GM23248 (cell line): ENCODE measurements around the gene DNTTIP2. TPM values are rescaled to one million over a fixed set of nuclear protein-coding genes. Genes with fewer than 3 reads are reported as not detected.

Source experiments
- DNase-seq: peaks from one replicate; pipeline ENCODE4 v3.0.0-alpha.2; 2015
- H2AFZ ChIP-seq: fragments of 200-600 bp; sonication (generic); 2 replicates; pipeline ENCODE4 v1.6.1; 2016; ENCODE audit warnings: antibody characterized with exemption
- H3F3A ChIP-seq: fragments of 200-600 bp; sonication (generic); 2 replicates; pipeline ENCODE4 v1.6.1; 2016; ENCODE audit warnings: mild to moderate bottlenecking, antibody characterized with exemption, mixed run types; ENCODE audit not compliant: insufficient read depth
- H3K27ac ChIP-seq: fragments of 200-600 bp; sonication (generic); 2 replicates; pipeline ENCODE4 v1.5.1; 2016; ENCODE audit warnings: mild to moderate bottlenecking
- H3K27me3 ChIP-seq: fragments of 200-600 bp; sonication (generic); replicated peaks from 2 replicates; pipeline ENCODE4 v1.6.1; 2016; ENCODE audit warnings: mild to moderate bottlenecking; ENCODE audit not compliant: insufficient read depth
- H3K36me3 ChIP-seq: fragments of 200-600 bp; sonication (generic); 2 replicates; pipeline ENCODE4 v1.6.1; 2016; ENCODE audit warnings: low read depth, mild to moderate bottlenecking
- H3K4me1 ChIP-seq: fragments of 200-600 bp; sonication (generic); 2 replicates; pipeline ENCODE4 v1.6.1; 2016; ENCODE audit warnings: mild to moderate bottlenecking; ENCODE audit not compliant: insufficient read depth
- H3K4me2 ChIP-seq: fragments of 200-600 bp; sonication (generic); one replicate; pipeline ENCODE4 v1.6.1; 2016; ENCODE audit warnings: mild to moderate bottlenecking; ENCODE audit not compliant: unreplicated experiment
- H3K4me3 ChIP-seq: fragments of 200-600 bp; sonication (generic); 2 replicates; pipeline ENCODE4 v1.5.1; 2016; ENCODE audit warnings: mild to moderate bottlenecking
- H3K79me2 ChIP-seq: fragments of 200-600 bp; sonication (generic); 2 replicates; pipeline ENCODE4 v1.6.1; 2016; ENCODE audit warnings: mild to moderate bottlenecking; ENCODE audit not compliant: insufficient read depth
- H3K9ac ChIP-seq: fragments of 200-600 bp; sonication (generic); 2 replicates; pipeline ENCODE4 v1.6.1; 2016; ENCODE audit warnings: mild to moderate bottlenecking
- H3K9me2 ChIP-seq: fragments of 200-600 bp; sonication (generic); 2 replicates; pipeline ENCODE4 v1.6.1; 2016; ENCODE audit warnings: mixed run types, mild to moderate bottlenecking, moderate library complexity; ENCODE audit not compliant: insufficient read depth
- H3K9me3 ChIP-seq: fragments of 200-600 bp; sonication (generic); one replicate; pipeline ENCODE4 v1.6.1; 2017; ENCODE audit warnings: low read depth
- H4K20me1 ChIP-seq: fragments of 200-600 bp; sonication (generic); 2 replicates; pipeline ENCODE4 v1.6.0; 2016; ENCODE audit not compliant: insufficient read depth
- EZH2 ChIP-seq: fragments of 200-600 bp; sonication (generic); IDR thresholded peaks from 2 replicates; pipeline ENCODE4 v1.6.1; 2018; ENCODE audit warnings: antibody characterized with exemption, mild to moderate bottlenecking; ENCODE audit not compliant: insufficient read depth, poor library complexity, severe bottlenecking
- EZH2phosphoT487 ChIP-seq: fragments of 200-600 bp; sonication (generic); IDR thresholded peaks from 2 replicates; pipeline ENCODE4 v1.6.1; 2018; ENCODE audit warnings: antibody characterized with exemption, moderate library complexity, mild to moderate bottlenecking, low read depth; ENCODE audit not compliant: insufficient read depth
- WGBS, 2 experiments: methylation state at CpG; one replicate each; pipeline ENCODE4 v1.1.6; 2015 to 2017; ENCODE audit warnings: low lambda C conversion rate in 2 of 2, low coverage in 1 of 2; ENCODE audit errors: missing lambda C conversion rate in 2 of 2; 5-methylcytosine and 5-hydroxymethylcytosine counted together
- in situ Hi-C: fragments of 300-500 bp; cut with MboI; formaldehyde crosslinking; loops from 2 replicates; pipeline ENCODE4 v1.15.0; 2020
- polyA plus RNA-seq: library from polyadenylated mRNA; unstranded; fragments of >200 nt; fragmentation: Nextera tagmentation; extraction: Ambion mirVana; gene quantifications from 2 replicates; pipeline ENCODE4 v1.2.1, GENCODE V29; 2016
- total RNA-seq: library from RNA; depleted of rRNA; stranded (reverse); fragments of >200 nt; shearing (Covaris generic); gene quantifications from 2 replicates; pipeline ENCODE4 v1.2.3, GENCODE V29; 2014

The DNTTIP2 gene
- total and polyA plus RNA-seq, 2 experiments from 2014 or later, result 31.1 to 62.1 TPM

GRCh38 chr1:93906480-93906879 lies 27.5 kb upstream of the DNTTIP2 start:
- peak overlapping the region; percentile 88 for H3K4me2 ChIP-seq
- TF ChIP-seq EZH2phosphoT487 (no peak), EZH2 (no peak)
- DNase-seq, result no peak

DNA sequence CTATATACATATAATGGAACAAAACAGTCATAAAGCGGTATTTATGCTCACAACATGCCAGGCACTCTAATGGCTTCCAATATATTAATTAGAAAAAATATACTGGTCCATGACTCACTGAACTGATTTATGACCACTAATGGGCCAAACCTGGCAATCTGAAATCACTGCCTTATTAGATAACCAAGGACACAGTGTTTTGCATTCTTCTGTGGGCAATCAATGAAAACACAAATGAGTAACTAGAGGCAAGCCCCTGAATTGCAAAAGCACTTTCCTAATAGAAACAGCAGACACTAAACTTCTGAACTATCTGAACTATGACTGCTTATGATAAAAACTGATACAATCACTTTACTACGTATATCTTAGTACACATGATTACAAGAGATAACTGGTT lies 26.7 kb upstream of the DNTTIP2 start:
- peak overlapping the region; percentile 86 for H3K4me3 ChIP-seq
- WGBS, 2 experiments, result 70 to 74% methylated on average over 2 of the region's 2 CpGs
- DNase-seq, result peak; percentile 63
- in situ Hi-C loops, result no loop called here
- H3K9me2 ChIP-seq, result no peaks in the 10 kb centered on the region
- peaks cover 15% of the 10 kb centered on the region; the same call in 1 of the 2 replicates for H3K36me3 ChIP-seq
- TF ChIP-seq EZH2, result no peak
- no peak for TF ChIP-seq EZH2phosphoT487
- H3K4me1 ChIP-seq, result peaks cover 35% of the 10 kb centered on the region
- H2AFZ ChIP-seq, result no peak overlapping the region
- H3F3A ChIP-seq, result peaks cover 30% of the 10 kb centered on the region
- no peaks in the 10 kb centered on the region for H3K9me3 ChIP-seq
- H3K27ac ChIP-seq, result peak overlapping the region; percentile 27
- peak overlapping the region; percentile 3; the same call in 1 of the 2 replicates for H3K9ac ChIP-seq
- H4K20me1 ChIP-seq, result 0 out of 2 replicates have a peak, but pooled peaks cover 5% of the 10 kb centered on the region
- H3K27me3 ChIP-seq, result no peaks in the 10 kb centered on the region
- peaks cover 81% of the 10 kb centered on the region for H3K79me2 ChIP-seq
- H3K4me2 ChIP-seq, result peak overlapping the region; percentile 88

More at GRCh38 chr1:93906480-93906879, 27.5 kb upstream of the DNTTIP2 start:
- in situ Hi-C loops, result no loop called here
- WGBS, 2 experiments, result 98% methylated on average over 3 of the region's 3 CpGs
- Histone ChIP-seq H3K9ac (peak overlapping the region; percentile 84; the same call in 1 of the 2 replicates), H3K27ac (peak overlapping the region; percentile 27; the same call in 1 of the 2 replicates), H4K20me1 (0 out of 2 replicates have a peak, but pooled peaks cover 5% of the 10 kb centered on the region), H3K4me1 (peaks cover 35% of the 10 kb centered on the region), H3K27me3 (no peaks in the 10 kb centered on the region), H2AFZ (no peak overlapping the region), H3K79me2 (peaks cover 74% of the 10 kb centered on the region), H3K36me3 (0 out of 2 replicates have a peak, but pooled peaks cover 8% of the 10 kb centered on the region), H3F3A (peaks cover 32% of the 10 kb centered on the region), H3K9me2 (no peaks in the 10 kb centered on the region), H3K4me3 (peak overlapping the region; percentile 86), H3K9me3 (no peaks in the 10 kb centered on the region)

- H3K27ac ChIP-seq, result 0 out of 2 replicates have a peak overlapping the region, but pooled peaks have one; percentile 27
- H3K9ac ChIP-seq, result no peak overlapping the region
- H3K4me3 ChIP-seq, result no peak overlapping the region
- peaks cover 88% of the 10 kb centered on the region for H3K79me2 ChIP-seq
- no peaks in the 10 kb centered on the region for H3K27me3 ChIP-seq
- peak overlapping the region; percentile 88 for H3K4me2 ChIP-seq
- H3K9me2 ChIP-seq, result no peaks in the 10 kb centered on the region
- peak; percentile 18 for DNase-seq
- H3K4me1 ChIP-seq, result peaks cover 35% of the 10 kb centered on the region
- 100% methylated on average over 1 of the region's 1 CpG for WGBS, 2 experiments
- in situ Hi-C loops, result no loop called here
- TF ChIP-seq EZH2phosphoT487, result no peak
- no peak for TF ChIP-seq EZH2
- peaks cover 24% of the 10 kb centered on the region for H3F3A ChIP-seq
- no peaks in the 10 kb centered on the region for H3K9me3 ChIP-seq
- 0 out of 2 replicates have a peak, but pooled peaks cover 5% of the 10 kb centered on the region for H4K20me1 ChIP-seq
- no peak overlapping the region for H2AFZ ChIP-seq
- peaks cover 22% of the 10 kb centered on the region for H3K36me3 ChIP-seq
Measured at GRCh38 chr1:93905051-93905450, 26.0 kb upstream of the DNTTIP2 start.

- Histone ChIP-seq H3F3A (peaks cover 20% of the 10 kb centered on the region; the same call in 1 of the 2 replicates), H3K36me3 (peaks cover 30% of the 10 kb centered on the region), H4K20me1 (0 out of 2 replicates have a peak, but pooled peaks cover 5% of the 10 kb centered on the region), H3K4me3 (no peak overlapping the region), H3K27ac (no peak overlapping the region), H3K27me3 (no peaks in the 10 kb centered on the region), H3K4me1 (peaks cover 35% of the 10 kb centered on the region), H3K9me2 (no peaks in the 10 kb centered on the region), H3K4me2 (no peak overlapping the region), H3K79me2 (peaks cover 96% of the 10 kb centered on the region), H3K9me3 (no peaks in the 10 kb centered on the region), H3K9ac (no peak overlapping the region), H2AFZ (no peak overlapping the region)
- DNase-seq, result peak; percentile 10
- WGBS, 2 experiments, result 77 to 83% methylated on average over 2 of the region's 2 CpGs
- TF ChIP-seq EZH2 (no peak), EZH2phosphoT487 (no peak)
- in situ Hi-C loops, result no loop called here
Measured at GRCh38 chr1:93904228-93904627, 25.2 kb upstream of the DNTTIP2 start.
